HG03139 (cell line): Measurements from ENCODE around the gene CD5L.
A peak's percentile ranks its signal among the peaks of the same experiment; 100 is the strongest.

Source experiments
- ATAC-seq: cut with Tn5 transposase; IDR thresholded peaks from one replicate; pipeline ENCODE4 v1.9.1; 2021; ENCODE audit not compliant: unreplicated experiment

The CD5L gene

GRCh38 chr1:157841708-157842107, at the start of gene CD5L:
TSS of gene CD5L (minus strand) at chr1:157841808. CDS start at chr1:157841701, 107 bp downstream.
- ATAC-seq, result no peak

GRCh38 chr1:157882580-157882979, 41.0 kb upstream of the CD5L start:
- ATAC-seq, result no peak

GRCh38 chr1:157880621-157881020, 39.0 kb upstream of the CD5L start:
- ATAC-seq, result no peak

GRCh38 chr1:157878059-157878458, 36.5 kb upstream of the CD5L start:
- ATAC-seq, result no peak

- ATAC-seq, result no peak
These were observed 28.9 kb upstream of the CD5L start for GRCh38 chr1:157870490-157870889.

GRCh38 chr1:157868654-157869053, 27.0 kb upstream of the CD5L start:
- no peak for ATAC-seq

GRCh38 chr1:157862114-157863070, 20.8 kb upstream of the CD5L start:
- ATAC-seq, result no peak

- no peak for ATAC-seq
These were observed 14.9 kb upstream of the CD5L start for GRCh38 chr1:157856538-157856937.

- no peak for ATAC-seq
These were observed 10.9 kb upstream of the CD5L start for GRCh38 chr1:157852476-157852875.

- ATAC-seq, result peak; percentile 65
These were observed 7.7 kb upstream of the CD5L start for GRCh38 chr1:157849229-157849875.

GRCh38 chr1:157844089-157844830, 2.7 kb upstream of the CD5L start:
- no peak for ATAC-seq

GRCh38 chr1:157842939-157843338, 1.3 kb upstream of the CD5L start:
- no peak for ATAC-seq

GRCh38 chr1:157838966-157839365, 2.6 kb downstream of the CD5L start:
- ATAC-seq, result no peak

GRCh38 chr1:157834430-157834829, 7.2 kb downstream of the CD5L start:
- no peak for ATAC-seq

GRCh38 chr1:157833145-157833544, 8.5 kb downstream of the CD5L start:
- no peak for ATAC-seq

- ATAC-seq, result no peak
These were observed 9.5 kb downstream of the CD5L start for GRCh38 chr1:157831968-157832626.

GRCh38 chr1:157830887-157831286, 10.7 kb downstream of the CD5L start:
- ATAC-seq, result no peak

GRCh38 chr1:157829711-157830110, 11.9 kb downstream of the CD5L start:
- ATAC-seq, result no peak

- ATAC-seq, result no peak
These were observed 12.4 kb downstream of the CD5L start for GRCh38 chr1:157829210-157829609.

- no peak for ATAC-seq
These were observed 21.3 kb downstream of the CD5L start for GRCh38 chr1:157820299-157820698.

- ATAC-seq, result no peak
These were observed 21.7 kb downstream of the CD5L start, which contains the start of gene FCRL1 for GRCh38 chr1:157819896-157820295. TSS of gene FCRL1 (minus strand) at chr1:157820120. CDS start at chr1:157820037, 83 bp downstream.
